Liver (tissue), 9 donors: ENCODE data around the gene BCKDHA. TPM values are rescaled to one million over a fixed set of nuclear protein-coding genes. Genes with fewer than 3 reads are reported as not detected.

ENCODE experiments used
- DNase-seq: peaks from one replicate; pipeline ENCODE4 v3.0.0-alpha.2; 2017; ENCODE audit warnings: low spot score
- H3K27ac ChIP-seq, 2 donors: one replicate each; pipeline ENCODE4 v1.7.0; 2013; ENCODE audit warnings: inconsistent platforms in 2 of 2, low read length in 2 of 2, control low read depth in 1 of 2, low read depth in 1 of 2, mild to moderate bottlenecking in 1 of 2
- H3K27me3 ChIP-seq, 4 donors: one replicate each; pipeline versions ENCODE4 v1.6.1 to v1.7.0; 2013; ENCODE audit warnings: low read length in 3 of 4, inconsistent platforms in 1 of 4, mild to moderate bottlenecking in 1 of 4, moderate library complexity in 1 of 4; ENCODE audit not compliant: control insufficient read depth in 4 of 4, insufficient read depth in 4 of 4
- H3K36me3 ChIP-seq, 4 donors: one replicate each; pipeline versions ENCODE4 v1.6.1 to v1.7.0; 2013; ENCODE audit warnings: low read length in 3 of 4, mild to moderate bottlenecking in 3 of 4, low read depth in 1 of 4, moderate library complexity in 1 of 4; ENCODE audit not compliant: control insufficient read depth in 4 of 4, insufficient read depth in 3 of 4
- H3K4me1 ChIP-seq, 4 donors: one replicate each; pipeline versions ENCODE4 v1.6.1 to v1.7.0; 2013; ENCODE audit warnings: low read length in 3 of 4, mild to moderate bottlenecking in 3 of 4, moderate library complexity in 1 of 4; ENCODE audit not compliant: control insufficient read depth in 4 of 4, insufficient read depth in 4 of 4
- H3K4me3 ChIP-seq, 3 donors: one replicate each; pipeline versions ENCODE4 v1.6.1 to v1.7.0; 2013; ENCODE audit warnings: low read length in 3 of 3, control low read depth in 1 of 3, low read depth in 1 of 3, mild to moderate bottlenecking in 1 of 3
- H3K9ac ChIP-seq, 2 donors: one replicate each; pipeline ENCODE4 v1.7.0; 2013; ENCODE audit warnings: low read length in 2 of 2, mild to moderate bottlenecking in 2 of 2, moderate library complexity in 2 of 2, control low read depth in 1 of 2, low read depth in 1 of 2
- H3K9me3 ChIP-seq, 4 donors: one replicate each; pipeline versions ENCODE4 v1.6.1 to v1.7.0; 2013; ENCODE audit warnings: low read length in 3 of 4; ENCODE audit not compliant: control insufficient read depth in 4 of 4
- ATF3 ChIP-seq: IDR thresholded peaks from 2 replicates; pipeline ENCODE4 v1.6.1; 2016; ENCODE audit warnings: antibody characterized with exemption
- CTCF ChIP-seq: fragments of 150-350 bp; IDR thresholded peaks from 2 replicates; pipeline ENCODE4 v1.5.1; 2017; ENCODE audit warnings: improper control_type of control experiment, low read depth, low read length; ENCODE audit not compliant: missing input control
- EGR1 ChIP-seq, 2 donors: IDR thresholded peaks; 2 replicates each; pipeline ENCODE4 v1.6.1; 2016 to 2018; ENCODE audit warnings: antibody characterized with exemption in 2 of 2, low read depth in 2 of 2
- FOXA1 ChIP-seq: IDR thresholded peaks from 2 replicates; pipeline ENCODE4 v1.6.1; 2016; ENCODE audit warnings: antibody characterized with exemption
- FOXA2 ChIP-seq: IDR thresholded peaks from 2 replicates; pipeline ENCODE4 v1.6.1; 2016; ENCODE audit warnings: antibody characterized with exemption
- GABPA ChIP-seq, 2 donors: IDR thresholded peaks in 1 of 2; conservative IDR thresholded peaks in 1 of 2; 2 replicates each; pipeline ENCODE4 v1.6.1; 2016; ENCODE audit warnings: antibody characterized with exemption in 2 of 2, mild to moderate bottlenecking in 1 of 2, moderate library complexity in 1 of 2
- HNF4A ChIP-seq, 2 donors: conservative IDR thresholded peaks; 2 replicates each; pipeline ENCODE4 v1.6.1; 2016; ENCODE audit warnings: antibody characterized with exemption in 2 of 2, mild to moderate bottlenecking in 2 of 2
- HNF4G ChIP-seq: IDR thresholded peaks from 2 replicates; pipeline ENCODE4 v1.6.1; 2016; ENCODE audit warnings: antibody characterized with exemption
- JUND ChIP-seq, 2 donors: IDR thresholded peaks; 2 replicates each; pipeline ENCODE4 v1.6.1; 2016; ENCODE audit warnings: antibody characterized with exemption in 2 of 2
- MAX ChIP-seq: IDR thresholded peaks from 2 replicates; pipeline ENCODE4 v1.6.1; 2016; ENCODE audit warnings: antibody characterized with exemption
- NR2F2 ChIP-seq: IDR thresholded peaks from 2 replicates; pipeline ENCODE4 v1.6.1; 2016; ENCODE audit warnings: antibody characterized with exemption
- RAD21 ChIP-seq, 2 donors: IDR thresholded peaks; 2 replicates each; pipeline ENCODE4 v1.6.1; 2016; ENCODE audit warnings: antibody characterized with exemption in 2 of 2, mild to moderate bottlenecking in 2 of 2
- REST ChIP-seq: IDR thresholded peaks from 2 replicates; pipeline ENCODE4 v1.6.1; 2016; ENCODE audit warnings: antibody characterized with exemption, mild to moderate bottlenecking
- RXRA ChIP-seq, 2 donors: IDR thresholded peaks; 2 replicates each; pipeline ENCODE4 v1.6.1; 2017 to 2018; ENCODE audit warnings: antibody characterized with exemption in 2 of 2, mild to moderate bottlenecking in 1 of 2
- SP1 ChIP-seq: IDR thresholded peaks from 2 replicates; pipeline ENCODE4 v1.6.1; 2018; ENCODE audit warnings: antibody characterized with exemption, mild to moderate bottlenecking
- TAF1 ChIP-seq: conservative IDR thresholded peaks from 2 replicates; pipeline ENCODE4 v1.6.1; 2016; ENCODE audit warnings: antibody characterized with exemption, mild to moderate bottlenecking
- YY1 ChIP-seq: IDR thresholded peaks from 2 replicates; pipeline ENCODE4 v1.6.1; 2016; ENCODE audit warnings: antibody characterized with exemption, mild to moderate bottlenecking
- ZBTB33 ChIP-seq: IDR thresholded peaks from 2 replicates; pipeline ENCODE4 v1.6.1; 2016; ENCODE audit warnings: antibody characterized with exemption
- WGBS: extraction: QIAGEN DNeasy Blood & Tissue Kit; methylation state at CpG from one replicate; pipeline ENCODE4 v1.1.7; 2013; 5-methylcytosine and 5-hydroxymethylcytosine counted together
- polyA plus RNA-seq, 2 donors: library from polyadenylated mRNA; stranded (reverse) in 1 of 2; unstranded in 1 of 2; fragments of 200-250 nt in 1 of 2; fragments of >200 nt in 1 of 2; fragmentation: Nextera tagmentation in 1 of 2; extraction: Ambion mirVana in 1 of 2; gene quantifications; one replicate each; pipeline versions ENCODE4 v1.2.1 to v1.2.3, GENCODE V29; 2013 to 2015
- total RNA-seq, 2 donors: library from RNA; depleted of rRNA; stranded (reverse); fragments of >200 nt; gene quantifications; one replicate each; pipeline ENCODE4 v1.2.3, GENCODE V29; 2014
- donor health status: healthy.
- donor health status: healthy.
- donor health status: healthy.
- donor health status: healthy.
- donor health status: healthy.

The BCKDHA gene
- total and polyA plus RNA-seq, 4 donors = 38.5 to 91.4 (median 63.7) TPM

GRCh38 chr19:41399525-41399924 lies 1.9 kb downstream of the BCKDHA start:
- no peak overlapping the region for H3K4me3 ChIP-seq
- no peaks in the 10 kb centered on the region for H3K27me3 ChIP-seq
- DNase-seq = no peak
- no peak for TF ChIP-seq CTCF
- H3K9ac ChIP-seq = no peak overlapping the region
- peaks cover 0 to 4% (median 0%) of the 10 kb centered on the region in 4 donors for H3K36me3 ChIP-seq
- peaks cover 2 to 34% (median 18%) of the 10 kb centered on the region in 4 donors for H3K4me1 ChIP-seq
- 94% methylated on average over 2 of the region's 2 CpGs for WGBS
- no peak overlapping the region for H3K27ac ChIP-seq
- H3K9me3 ChIP-seq = no peaks in the 10 kb centered on the region

GRCh38 chr19:41401483-41401882 lies 3.9 kb downstream of the BCKDHA start:
- Histone ChIP-seq H3K4me3 (no peak overlapping the region), H3K4me1 (peaks cover 2 to 25% (median 17%) of the 10 kb centered on the region in 4 donors), H3K27ac (no peak overlapping the region), H3K27me3 (no peaks in the 10 kb centered on the region), H3K9ac (no peak overlapping the region), H3K36me3 (peaks cover 0 to 4% (median 0%) of the 10 kb centered on the region in 4 donors), H3K9me3 (no peaks in the 10 kb centered on the region)
- DNase-seq = no peak
- 78% methylated on average over 4 of the region's 4 CpGs for WGBS
- TF ChIP-seq NR2F2 = peak; percentile 20
- TF ChIP-seq RAD21 (IDR thresholded peaks at IDR 0.05) = no peak

GRCh38 chr19:41402010-41402409 lies 4.4 kb downstream of the BCKDHA start:
- Histone ChIP-seq H3K27me3 (no peaks in the 10 kb centered on the region), H3K27ac (no peak overlapping the region), H3K36me3 (peaks cover 0 to 4% (median 0%) of the 10 kb centered on the region in 4 donors), H3K9ac (no peak overlapping the region), H3K9me3 (no peaks in the 10 kb centered on the region), H3K4me1 (peaks cover 2 to 24% (median 16%) of the 10 kb centered on the region in 4 donors), H3K4me3 (no peak overlapping the region)
- no peak for TF ChIP-seq TAF1
- TF ChIP-seq JUND (IDR thresholded peaks at IDR 0.05) = no peak
- no peak for TF ChIP-seq REST
- no peak for TF ChIP-seq ZBTB33
- no peak for TF ChIP-seq HNF4A (conservative IDR thresholded peaks at IDR 0.05)
- no peak for TF ChIP-seq GABPA (IDR thresholded peaks at IDR 0.05 in 1 of 2, conservative IDR thresholded peaks at IDR 0.05 in 1 of 2)
- no peak for TF ChIP-seq CTCF
- TF ChIP-seq RXRA (IDR thresholded peaks at IDR 0.05) = no peak
- no peak for TF ChIP-seq ATF3
- no peak for TF ChIP-seq YY1
- TF ChIP-seq HNF4G = no peak
- TF ChIP-seq SP1 = no peak
- TF ChIP-seq RAD21 (IDR thresholded peaks at IDR 0.05) = no peak
- no peak for TF ChIP-seq FOXA2
- no peak for TF ChIP-seq FOXA1
- no peak for TF ChIP-seq EGR1 (IDR thresholded peaks at IDR 0.05; ENCODE audit: low read depth in 2 of 2)
- no peak for TF ChIP-seq NR2F2
- TF ChIP-seq MAX = no peak
- DNase-seq = no peak
- WGBS = 87% methylated on average over 3 of the region's 3 CpGs
